Stimulated activated CD4-positive, alpha-beta T cell treated with anti-CD3 and anti-CD28 coated beads, Interleukin-15, amount 100 ng/mL, for 24 hours (primary cell): Measurements from ENCODE around the gene GET4.

ENCODE experiments used
- DNase-seq: peaks from one replicate; pipeline ENCODE4 v3.0.0-alpha.2; 2020

The GET4 gene

GRCh38 chr7:901388-902154 is 25.2 kb downstream of the GET4 start:
- peak; percentile 76 for DNase-seq

DNA sequence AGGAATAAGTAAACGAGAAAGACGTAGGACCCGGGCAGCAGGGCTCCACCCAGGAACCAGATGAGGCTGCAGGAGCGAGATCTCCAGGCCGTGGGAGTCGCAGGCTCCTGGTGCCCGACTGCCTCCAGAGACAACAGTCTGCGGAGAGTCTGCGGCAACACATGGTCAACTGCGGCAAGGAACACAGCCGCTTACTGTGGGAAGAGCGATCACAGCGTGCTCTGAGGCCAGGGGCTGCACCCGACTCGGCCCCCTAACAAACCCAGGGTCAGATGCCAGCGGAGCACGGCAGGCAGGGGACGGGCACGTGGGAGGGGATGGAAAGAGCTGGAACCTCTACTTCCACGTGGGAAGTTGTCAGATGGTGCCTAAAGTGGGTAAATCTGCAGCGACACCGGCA is 26.6 kb downstream of the GET4 start:
- no peak for DNase-seq

DNA sequence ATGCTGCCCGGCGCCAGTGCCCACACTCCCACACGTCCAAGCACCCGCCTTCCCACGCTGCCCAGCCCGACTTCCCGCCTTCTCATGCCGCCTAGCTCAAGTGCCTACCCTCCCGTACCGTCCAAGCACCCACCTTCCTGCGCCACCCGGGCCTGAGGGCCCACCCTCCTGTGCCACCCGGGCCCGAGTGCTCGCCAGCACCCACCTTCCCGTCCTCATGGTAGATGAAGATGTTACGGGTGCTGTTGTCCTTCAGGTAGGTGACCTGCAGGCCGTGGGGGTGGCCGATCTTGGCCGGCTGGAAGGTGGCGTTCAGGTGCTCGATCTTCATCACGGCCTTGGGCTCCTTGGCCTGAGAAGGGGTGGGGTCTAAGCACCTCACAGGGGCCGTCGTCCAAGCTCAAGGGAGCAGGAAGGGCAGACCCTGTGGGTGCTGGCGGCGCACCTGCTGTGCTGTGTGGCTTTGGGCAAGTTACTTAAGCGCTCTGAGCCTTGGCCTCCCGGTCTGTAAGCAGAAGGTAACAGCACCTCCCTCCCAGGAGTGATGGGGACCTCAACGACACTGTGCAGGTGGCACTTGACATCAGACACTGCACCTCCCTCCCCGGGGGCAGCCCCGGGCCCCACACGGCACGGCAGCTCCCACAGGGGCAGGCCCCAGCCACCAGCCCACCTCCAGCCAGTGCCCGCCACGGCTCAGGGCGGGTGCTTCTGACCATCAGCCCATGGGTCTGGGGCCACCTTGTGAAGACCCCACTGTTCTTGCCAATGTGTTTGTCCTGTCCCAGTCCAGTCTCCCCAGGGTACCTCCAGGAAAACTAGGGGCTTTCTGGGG is 27.8 kb downstream of the GET4 start:
- no peak for DNase-seq

DNA sequence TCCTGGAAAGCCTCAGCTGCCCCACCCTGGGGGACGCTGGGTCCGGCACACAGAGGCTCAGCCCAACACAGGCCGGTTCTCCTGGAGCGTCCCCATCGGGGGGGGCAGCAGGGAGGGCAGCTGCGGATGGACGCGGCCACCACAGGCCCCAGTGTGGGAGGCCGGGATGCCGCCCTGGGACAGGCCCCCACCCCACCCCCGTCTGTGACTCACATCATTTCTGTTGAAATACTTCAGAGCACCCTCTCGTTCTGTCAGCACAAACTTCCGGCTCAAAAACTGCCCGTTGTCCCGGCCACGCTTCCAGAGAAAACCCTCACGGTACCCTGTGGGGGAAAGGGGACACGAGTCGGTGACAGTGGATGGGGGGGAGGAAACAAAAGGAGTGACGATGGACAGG is 28.5 kb downstream of the GET4 start:
- no peak for DNase-seq

DNA sequence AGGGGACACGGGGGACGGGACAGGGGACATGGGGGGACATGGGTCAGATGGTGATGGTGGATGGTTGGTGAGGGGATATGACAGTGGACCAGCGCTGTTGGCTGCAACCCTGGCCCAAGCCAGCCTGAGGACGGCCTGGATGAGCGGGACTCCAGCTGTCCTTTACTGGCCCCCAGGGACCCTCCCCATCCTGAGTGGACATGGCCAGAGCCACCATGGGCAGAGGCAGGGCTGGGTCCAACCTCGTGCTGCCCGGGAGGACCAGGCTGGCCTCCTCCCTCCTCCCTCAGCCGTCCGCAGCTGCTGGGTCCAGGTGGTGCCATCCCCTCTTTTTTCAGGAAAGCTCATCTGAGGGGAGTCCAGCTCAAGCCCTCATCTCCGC is 30.4 kb downstream of the GET4 start:
- no peak for DNase-seq

DNA sequence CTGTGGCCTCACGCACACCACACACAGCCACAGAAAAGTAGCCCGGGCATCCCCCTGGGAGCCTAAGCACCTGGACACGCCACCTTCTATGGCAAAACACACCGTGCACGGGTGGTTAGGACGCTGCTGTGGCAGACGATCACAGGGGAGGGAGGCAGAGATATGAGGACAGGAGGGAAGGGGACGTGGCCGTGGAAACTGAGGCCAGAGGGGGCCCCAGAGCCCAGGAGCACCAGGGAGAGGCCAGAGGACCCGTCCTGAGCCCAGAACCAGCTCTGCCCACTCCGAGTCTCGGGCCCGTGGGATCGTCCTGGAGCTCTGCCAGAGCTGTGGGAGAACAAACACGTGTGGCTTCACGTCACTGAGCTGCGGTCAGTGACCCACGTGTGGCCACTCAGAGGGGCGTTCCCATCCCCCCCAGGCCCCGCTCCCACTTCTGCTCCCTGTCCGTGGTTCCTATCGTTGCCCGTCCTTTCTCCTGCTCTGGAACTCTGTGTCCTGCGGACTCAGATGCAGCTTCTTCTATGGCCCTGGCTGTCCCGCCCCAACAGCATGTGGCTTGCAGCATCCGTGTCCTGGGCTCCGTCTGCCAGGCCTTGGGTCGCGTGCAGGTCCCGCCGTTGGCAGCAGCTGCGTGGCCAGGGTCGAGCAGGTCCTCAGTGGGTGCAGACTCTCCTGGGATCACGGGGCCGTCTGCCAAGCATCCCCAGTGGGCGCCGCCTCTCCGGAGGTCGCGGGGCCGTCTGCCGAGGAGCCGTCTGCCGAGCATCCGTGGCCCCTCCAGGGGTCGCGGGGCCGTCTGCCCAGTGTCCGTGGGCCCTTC is 31.0 kb downstream of the GET4 start:
- DNase-seq: no peak

GRCh38 chr7:908159-908581 is 31.8 kb downstream of the GET4 start:
- DNase-seq: no peak

DNA sequence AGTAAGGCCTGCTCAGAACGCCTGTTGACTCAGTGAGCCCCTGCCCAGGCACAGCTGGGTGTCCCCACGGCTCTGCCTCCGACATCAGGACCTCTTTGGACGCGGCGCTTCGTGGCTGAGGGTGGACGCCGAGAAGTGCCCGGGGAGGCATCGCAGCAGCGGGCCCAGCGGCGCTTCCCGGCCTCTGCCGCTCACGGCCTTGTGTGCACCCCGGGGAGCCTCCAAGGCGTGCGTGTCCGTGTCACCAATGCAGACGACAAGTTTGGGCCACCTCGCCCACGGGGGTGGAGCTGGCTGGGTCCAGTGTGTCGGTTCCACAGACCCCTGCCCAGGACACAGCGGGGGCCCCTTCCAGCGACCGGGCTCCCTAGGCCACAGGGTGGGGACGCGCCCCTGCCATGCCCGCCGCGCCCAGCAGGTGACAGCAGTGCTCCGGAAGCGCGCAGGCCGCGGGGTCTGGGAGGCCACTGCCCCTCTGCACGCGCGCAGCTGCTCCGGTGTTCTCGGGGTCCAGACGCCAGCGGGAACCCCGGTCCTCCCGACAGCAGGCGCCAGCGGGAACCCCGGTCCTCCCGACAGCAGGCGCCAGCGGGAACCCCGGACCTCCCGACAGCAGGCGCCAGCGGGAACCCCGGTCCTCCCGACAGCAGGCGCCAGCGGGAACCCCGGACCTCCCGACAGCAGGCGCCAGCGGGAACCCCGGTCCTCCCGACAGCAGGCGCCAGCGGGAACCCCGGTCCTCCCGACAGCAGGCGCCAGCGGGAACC is 32.4 kb downstream of the GET4 start:
- peak; percentile 74 for DNase-seq

GRCh38 chr7:909358-910329 is 33.3 kb downstream of the GET4 start:
- peak; percentile 31 for DNase-seq

- DNase-seq: no peak
Measured at GRCh38 chr7:910441-910861, 34.1 kb downstream of the GET4 start.

GRCh38 chr7:910931-911431 is 34.6 kb downstream of the GET4 start:
- no peak for DNase-seq

GRCh38 chr7:911791-912480 is 35.6 kb downstream of the GET4 start:
- no peak for DNase-seq

DNA sequence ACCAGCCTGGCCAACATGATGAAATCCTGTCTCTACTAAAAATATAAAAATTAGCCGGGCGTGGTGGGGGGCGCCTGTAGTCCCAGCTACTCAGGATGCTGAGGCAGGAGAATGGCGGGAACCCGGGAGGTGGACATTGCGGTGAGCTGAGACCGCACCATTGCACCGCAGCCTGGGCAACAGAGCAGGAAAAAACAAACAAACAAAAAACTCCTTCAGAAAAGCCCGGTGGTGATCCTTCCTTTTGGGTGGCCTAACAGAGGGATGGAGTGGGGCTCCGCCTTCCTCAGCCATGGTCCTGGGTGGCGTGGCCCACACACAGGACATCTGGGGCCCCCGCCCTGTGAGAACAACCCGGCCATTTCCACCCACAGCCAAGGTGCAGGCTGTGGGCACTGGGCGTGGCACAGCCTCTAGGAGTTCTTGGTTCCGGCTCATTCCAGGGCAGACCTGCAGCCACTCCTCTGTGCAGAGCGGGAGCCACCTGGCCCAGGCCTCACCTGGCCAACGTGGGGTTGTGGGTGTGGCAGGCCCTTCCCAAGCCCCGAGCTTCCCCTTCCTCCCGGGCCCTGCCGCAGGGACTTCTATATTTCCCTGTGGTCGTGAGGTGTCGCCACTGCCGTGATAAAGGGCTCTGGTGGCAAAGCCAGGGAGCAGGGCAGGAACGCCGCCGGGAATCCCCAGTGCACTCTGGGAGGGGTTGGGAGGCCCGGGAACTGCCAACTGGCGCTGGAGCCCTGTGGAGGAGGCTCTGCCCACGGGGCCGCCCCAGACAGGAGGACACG is 37.6 kb downstream of the GET4 start:
- no peak for DNase-seq

DNA sequence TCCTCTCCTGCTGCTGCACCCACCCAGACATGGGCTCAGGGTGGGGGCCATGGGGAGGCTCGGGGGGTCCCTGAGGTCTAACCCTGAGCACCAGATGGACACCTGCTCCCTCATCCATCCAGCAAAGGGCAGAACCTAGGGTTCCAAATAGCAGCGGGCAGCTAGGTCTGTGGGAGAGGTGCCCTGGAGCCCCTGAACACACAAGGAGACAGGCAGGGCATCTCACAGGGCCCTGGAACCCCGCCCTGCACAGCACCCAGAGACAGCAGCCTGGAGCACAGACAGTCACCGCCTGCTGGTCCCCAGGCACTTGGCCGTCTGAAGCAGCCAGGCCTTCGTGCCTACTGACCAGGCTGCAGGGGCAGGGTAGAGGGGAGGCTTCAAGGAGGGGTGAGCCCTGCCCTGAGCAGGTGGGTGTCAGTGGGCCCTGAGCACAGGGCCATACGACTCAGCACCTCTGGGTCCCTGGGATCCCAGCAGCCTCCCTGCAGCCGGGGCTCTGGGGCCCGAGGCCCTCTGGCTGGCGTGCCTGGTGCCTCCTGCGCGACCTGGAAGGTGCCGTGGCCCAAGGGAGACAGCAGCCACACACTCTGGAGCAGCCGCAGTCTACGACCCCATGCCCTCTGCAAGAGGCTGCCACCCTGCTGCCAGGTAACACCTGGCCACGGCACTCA is 38.3 kb downstream of the GET4 start:
- no peak for DNase-seq

- DNase-seq: no peak
Measured at GRCh38 chr7:915291-916218, 39.2 kb downstream of the GET4 start.

DNA sequence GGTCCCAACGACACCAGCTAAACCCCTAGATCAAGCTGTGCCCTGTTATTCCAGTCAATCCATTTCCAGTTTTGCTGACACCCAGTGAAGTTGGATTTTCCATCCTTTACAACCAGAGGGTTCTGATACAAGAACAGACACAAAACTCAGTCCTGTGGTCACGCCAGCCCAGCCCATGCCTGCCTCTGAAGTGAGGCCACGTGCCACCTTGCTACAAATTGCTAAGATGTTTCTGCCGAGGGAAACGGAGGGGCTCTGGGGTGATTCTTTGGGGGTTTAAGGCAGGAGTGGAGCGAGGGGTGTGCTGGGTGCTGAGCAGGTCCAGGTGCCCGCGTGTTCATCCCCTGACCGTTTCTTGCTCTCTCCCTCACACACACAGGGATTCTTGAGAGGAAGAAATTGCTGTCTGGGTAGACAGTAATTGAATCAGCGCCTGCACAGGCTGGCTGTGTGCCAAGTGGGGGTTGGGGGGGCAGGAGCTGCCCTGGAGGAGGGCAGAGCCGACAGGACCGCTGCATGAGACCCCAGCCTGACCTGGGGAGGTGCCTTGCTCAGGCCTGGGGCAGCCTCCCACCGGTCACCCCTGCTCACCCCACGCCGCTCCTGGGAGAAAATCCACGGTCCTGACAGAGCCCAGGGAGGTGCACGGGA is 40.1 kb downstream of the GET4 start:
- no peak for DNase-seq
